Endothelial cell of umbilical vein (primary cell): ENCODE data around the gene RABIF. TPM values are rescaled to one million over a fixed set of nuclear protein-coding genes. Genes with fewer than 3 reads are reported as not detected.

Experiments used
- BruUV-seq: library from RNA; stranded (reverse); fragments of 400-500 nt; replicated peaks from 2 replicates; lab custom pipeline; 2021; lab: Mats Ljungman, UMichigan
- CTCF ChIA-PET: fragments of 300-600, 350-600 bp; sonication (Branson Sonifier 250); formaldehyde crosslinking; loops from one replicate; lab custom pipeline; 2021; ENCODE audit warnings: antibody characterized with exemption, inconsistent platforms; lab: Charles Lee
- POLR2A ChIA-PET: fragments of 300-600, 350-600 bp; sonication (Branson Sonifier 250); formaldehyde crosslinking; loops from one replicate; lab custom pipeline; 2021; ENCODE audit warnings: antibody characterized with exemption, inconsistent platforms; lab: Charles Lee
- DNase-seq: peaks from one replicate; pipeline ENCODE4 v3.0.0-alpha.2; 2011; ENCODE audit warnings: low read depth, low spot score
- FAIRE-seq: peaks from 2 replicates; lab custom pipeline; 2011; peaks lifted over from hg19 to GRCh38; lab: Jason Lieb, UNC
- H2AFZ ChIP-seq: 2 replicates; pipeline ENCODE4 v1.6.0; 2012; ENCODE audit warnings: low read depth, low read length, control low read depth, inconsistent platforms
- H3K27ac ChIP-seq: 2 replicates; pipeline ENCODE4 v1.5.1; 2011; ENCODE audit warnings: low read depth, mild to moderate bottlenecking, control low read depth, low read length, moderate library complexity; ENCODE audit not compliant: insufficient read depth
- H3K27me3 ChIP-seq, 2 experiments: 2 replicates each; pipeline versions ENCODE4 v1.6.0 to v1.6.1; 2011; ENCODE audit warnings: low read length in 2 of 2, mixed read lengths in 1 of 2; ENCODE audit not compliant: control insufficient read depth in 2 of 2, insufficient read depth in 2 of 2
- H3K36me3 ChIP-seq, 2 experiments: 2 replicates in 1 of 2; 3 replicates in 1 of 2; pipeline ENCODE4 v1.5.1; 2011; ENCODE audit warnings: low read length in 2 of 2, mild to moderate bottlenecking in 1 of 2, moderate library complexity in 1 of 2; ENCODE audit not compliant: control insufficient read depth in 2 of 2, insufficient read depth in 2 of 2; ENCODE audit errors: extremely low read depth in 1 of 2
- H3K4me1 ChIP-seq: 3 replicates; pipeline ENCODE4 v1.5.1; 2011; ENCODE audit warnings: mild to moderate bottlenecking, low read length; ENCODE audit not compliant: control insufficient read depth, insufficient read depth; ENCODE audit errors: extremely low read depth
- H3K4me2 ChIP-seq: 2 replicates; pipeline ENCODE4 v1.6.1; 2011; ENCODE audit warnings: low read length, control low read depth, mixed read lengths; ENCODE audit not compliant: insufficient read depth
- H3K4me3 ChIP-seq, 3 experiments: fragments of 200-600 bp in 1 of 3; sonication (generic), shearing (Covaris generic) in 1 of 3; replicated peaks in 1 of 3; 2 replicates each; pipeline ENCODE4 v1.5.1; 2011 to 2016; ENCODE audit warnings: control low read depth in 3 of 3, low read length in 3 of 3, mild to moderate bottlenecking in 2 of 3, inconsistent platforms in 1 of 3, low read depth in 1 of 3, moderate library complexity in 1 of 3; ENCODE audit not compliant: insufficient read depth in 1 of 3
- H3K79me2 ChIP-seq: 2 replicates; pipeline ENCODE4 v1.6.0; 2012; ENCODE audit warnings: low read length, inconsistent platforms; ENCODE audit not compliant: control insufficient read depth, insufficient read depth
- H3K9ac ChIP-seq: replicated peaks from 2 replicates; pipeline ENCODE3; 2011; ENCODE audit warnings: low read length, control low read depth; ENCODE audit not compliant: insufficient read depth; ENCODE audit errors: extremely low read depth
- H3K9me1 ChIP-seq: replicated peaks from 3 replicates; pipeline ENCODE4 v1.6.0; 2011; ENCODE audit warnings: mild to moderate bottlenecking, low read length; ENCODE audit not compliant: control insufficient read depth, insufficient read depth; ENCODE audit errors: extremely low read depth
- H3K9me3 ChIP-seq: replicated peaks from 2 replicates; pipeline ENCODE4 v1.5.1; 2012; ENCODE audit warnings: low read length, inconsistent platforms; ENCODE audit not compliant: control insufficient read depth, insufficient read depth
- H4K20me1 ChIP-seq: replicated peaks from 2 replicates; pipeline ENCODE3; 2011; ENCODE audit warnings: mild to moderate bottlenecking, low read length; ENCODE audit not compliant: control insufficient read depth, insufficient read depth; ENCODE audit errors: extremely low read depth
- EZH2 ChIP-seq: IDR thresholded peaks from 2 replicates; pipeline ENCODE4 v1.6.1; 2012; ENCODE audit warnings: borderline replicate concordance, low read depth, mild to moderate bottlenecking, moderate library complexity, low read length, inconsistent platforms; ENCODE audit not compliant: severe bottlenecking
- JUN ChIP-seq: IDR thresholded peaks from 2 replicates; pipeline ENCODE4 v1.6.1; 2011; ENCODE audit warnings: borderline replicate concordance, low read depth; ENCODE audit not compliant: insufficient read length, insufficient read depth
- MYC ChIP-seq: IDR thresholded peaks from one replicate; pipeline ENCODE4 v1.6.1; 2011; ENCODE audit warnings: mild to moderate bottlenecking, low read depth, low read length
- POLR2A ChIP-seq: IDR thresholded peaks from 2 replicates; pipeline ENCODE4 v1.6.1; 2012; ENCODE audit warnings: low read depth, mild to moderate bottlenecking, control low read depth, low read length
- POLR2AphosphoS5 ChIP-seq: IDR thresholded peaks from 2 replicates; pipeline ENCODE4 v1.6.1; 2012; ENCODE audit warnings: low read depth, mild to moderate bottlenecking, control low read depth, low read length, moderate library complexity; ENCODE audit not compliant: insufficient read depth
- dilution Hi-C: fragments of 300-500 bp; cut with MboI; formaldehyde crosslinking; loops from one replicate; pipeline ENCODE4 v1.15.0; 2019; ENCODE audit warnings: low sequenced_read_pairs; ENCODE audit not compliant: extremely low pct_ligation_motif_present
- intact Hi-C: fragments of 100-400 bp; cut with micrococcal nuclease; formaldehyde crosslinking; loops from one replicate; pipeline ENCODE4 v1.10.0; 2022
- polyA plus RNA-seq, 4 experiments: library from polyadenylated mRNA; depleted of rRNA in 3 of 4; stranded (reverse) in 3 of 4; unstranded in 1 of 4; fragments of >200 nt; gene quantifications; 2 replicates each; pipeline versions ENCODE4 v1.2.1 to v1.2.3, GENCODE V29; 2011 to 2012; ENCODE audit warnings: missing spikeins in 1 of 4
- total RNA-seq: library from RNA; stranded (reverse); gene quantifications from 2 replicates; pipeline ENCODE4 v1.2.3, GENCODE V29; 2021
- TF ChIP-seq, protein P1 (sequence below): IDR thresholded peaks from 2 replicates; pipeline ENCODE4 v1.6.1; 2011; ENCODE audit not compliant: insufficient read depth, insufficient read length
- TF ChIP-seq, protein P2 (sequence below), 2 donors: IDR thresholded peaks; 1 replicate in 1 of 2; 2 replicates in 1 of 2; pipeline ENCODE4 v1.5.1; 2011; ENCODE audit warnings: low read length in 2 of 2, mild to moderate bottlenecking in 2 of 2, moderate library complexity in 2 of 2, control low read depth in 1 of 2, inconsistent platforms in 1 of 2, low read depth in 1 of 2; ENCODE audit not compliant: insufficient read depth in 1 of 2; ENCODE audit errors: extremely low read depth in 1 of 2

The RABIF gene
- total and polyA plus RNA-seq, 2 donors (not counting 3 experiments of a cell fraction or from before 2014, with no cell fraction given): 15.8 to 17.1 TPM

DNA sequence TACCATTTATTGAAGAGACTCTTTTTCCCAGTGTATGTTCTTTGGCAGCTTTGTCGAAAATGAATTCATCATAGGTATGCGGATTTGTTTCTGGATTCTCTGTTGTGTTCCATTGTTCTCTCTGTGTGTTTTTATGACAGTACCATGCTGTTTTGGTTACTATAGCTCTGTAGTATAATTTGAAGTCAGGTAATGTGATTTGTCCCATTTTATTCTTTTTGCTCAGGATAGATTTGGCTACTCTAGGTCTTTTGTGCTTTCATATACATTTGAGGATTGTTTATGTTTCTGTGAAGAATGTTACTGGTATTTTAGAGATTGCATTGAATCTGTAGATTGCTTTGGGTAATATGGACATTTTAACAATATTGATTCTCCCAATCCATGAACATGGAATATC is 43.5 kb upstream of the RABIF start:
- no peaks in the 10 kb centered on the region for H3K36me3 ChIP-seq
- no peaks in the 10 kb centered on the region for H3K79me2 ChIP-seq
- no peaks in the 10 kb centered on the region for H3K9me3 ChIP-seq
- no peak for FAIRE-seq
- H3K4me1 ChIP-seq: no peaks in the 10 kb centered on the region
- no TSS peak for BruUV-seq
- H3K27me3 ChIP-seq: no peaks in the 10 kb centered on the region
- TF ChIP-seq POLR2A (no peak), POLR2AphosphoS5 (no peak), JUN (no peak), EZH2 (no peak), MYC (no peak)
- TF ChIP-seq, protein P1, sequence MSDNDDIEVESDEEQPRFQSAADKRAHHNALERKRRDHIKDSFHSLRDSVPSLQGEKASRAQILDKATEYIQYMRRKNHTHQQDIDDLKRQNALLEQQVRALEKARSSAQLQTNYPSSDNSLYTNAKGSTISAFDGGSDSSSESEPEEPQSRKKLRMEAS: no peak
- TF ChIP-seq, protein P2, sequence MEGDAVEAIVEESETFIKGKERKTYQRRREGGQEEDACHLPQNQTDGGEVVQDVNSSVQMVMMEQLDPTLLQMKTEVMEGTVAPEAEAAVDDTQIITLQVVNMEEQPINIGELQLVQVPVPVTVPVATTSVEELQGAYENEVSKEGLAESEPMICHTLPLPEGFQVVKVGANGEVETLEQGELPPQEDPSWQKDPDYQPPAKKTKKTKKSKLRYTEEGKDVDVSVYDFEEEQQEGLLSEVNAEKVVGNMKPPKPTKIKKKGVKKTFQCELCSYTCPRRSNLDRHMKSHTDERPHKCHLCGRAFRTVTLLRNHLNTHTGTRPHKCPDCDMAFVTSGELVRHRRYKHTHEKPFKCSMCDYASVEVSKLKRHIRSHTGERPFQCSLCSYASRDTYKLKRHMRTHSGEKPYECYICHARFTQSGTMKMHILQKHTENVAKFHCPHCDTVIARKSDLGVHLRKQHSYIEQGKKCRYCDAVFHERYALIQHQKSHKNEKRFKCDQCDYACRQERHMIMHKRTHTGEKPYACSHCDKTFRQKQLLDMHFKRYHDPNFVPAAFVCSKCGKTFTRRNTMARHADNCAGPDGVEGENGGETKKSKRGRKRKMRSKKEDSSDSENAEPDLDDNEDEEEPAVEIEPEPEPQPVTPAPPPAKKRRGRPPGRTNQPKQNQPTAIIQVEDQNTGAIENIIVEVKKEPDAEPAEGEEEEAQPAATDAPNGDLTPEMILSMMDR (IDR thresholded peaks at IDR 0.05; ENCODE audit: extremely low read depth in 1 of 2, insufficient read depth in 1 of 2, low read depth in 1 of 2, low read length in 2 of 2): no peak
- H4K20me1 ChIP-seq: no peaks in the 10 kb centered on the region
- no peak overlapping the region for H2AFZ ChIP-seq
- dilution Hi-C loops (no loop called here), intact Hi-C loops (no loop called here)
- DNase-seq: no peak
- H3K9ac ChIP-seq: no peak overlapping the region
- no peak overlapping the region for H3K4me2 ChIP-seq
- CTCF ChIA-PET: no interaction called here
- no peak overlapping the region for H3K27ac ChIP-seq
- POLR2A ChIA-PET: no interaction called here
- no peaks in the 10 kb centered on the region for H3K9me1 ChIP-seq
- no peak overlapping the region for H3K4me3 ChIP-seq
